SIG-M5 (cell line): Measurements from ENCODE around the gene RAB5B.
"Not testable (repeated sequence)": the region's sequence is repeated elsewhere in the genome, so short reads cannot be mapped to it uniquely, and the experiment has no call there.

Experiments used
- DNase-seq: peaks from one replicate; lab custom pipeline; 2025; lab: John Stamatoyannopoulos, UW

Gene RAB5B

GRCh38 chr12:55983232-55983842, 9.5 kb downstream of the RAB5B start:
- DNase-seq: no peak

DNA sequence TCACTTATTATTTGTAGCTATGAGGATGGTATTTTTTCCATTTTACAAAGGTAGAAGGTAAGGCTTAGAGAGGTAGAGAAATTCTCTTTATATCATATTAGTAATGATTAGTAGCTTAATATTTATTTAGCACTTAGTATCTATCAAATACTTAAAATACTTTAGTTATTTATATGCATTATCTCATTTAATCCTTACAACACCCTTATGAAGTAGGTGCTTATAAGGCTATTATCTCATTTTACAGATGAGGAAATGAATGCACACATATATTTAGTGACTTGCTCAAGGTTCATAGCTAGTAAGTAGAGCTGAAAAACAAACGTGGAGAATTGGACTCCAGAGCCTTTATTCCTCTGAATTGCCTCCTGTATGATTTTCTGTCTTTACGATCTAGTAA, 11.0 kb downstream of the RAB5B start:
- no peak for DNase-seq

DNA sequence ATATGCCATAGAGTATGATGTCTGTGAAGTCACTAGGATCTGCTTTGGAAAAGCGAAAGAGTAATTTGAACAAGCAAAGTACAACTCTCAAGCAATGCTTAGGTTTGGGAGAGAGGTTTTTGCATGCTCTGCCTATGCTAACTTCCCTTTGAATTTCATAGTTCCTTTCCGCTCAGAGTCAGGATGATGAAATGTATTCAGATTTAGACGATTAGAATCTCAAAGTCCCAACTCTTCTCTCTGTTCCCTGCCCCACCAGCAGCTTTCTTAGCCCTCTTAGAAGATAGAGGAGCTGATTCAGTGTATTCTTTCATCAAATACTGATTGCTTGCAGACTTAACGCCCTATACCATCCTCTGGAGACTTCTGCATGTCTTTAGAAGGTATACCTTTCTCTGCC, 11.5 kb downstream of the RAB5B start:
- DNase-seq: no peak

DNA sequence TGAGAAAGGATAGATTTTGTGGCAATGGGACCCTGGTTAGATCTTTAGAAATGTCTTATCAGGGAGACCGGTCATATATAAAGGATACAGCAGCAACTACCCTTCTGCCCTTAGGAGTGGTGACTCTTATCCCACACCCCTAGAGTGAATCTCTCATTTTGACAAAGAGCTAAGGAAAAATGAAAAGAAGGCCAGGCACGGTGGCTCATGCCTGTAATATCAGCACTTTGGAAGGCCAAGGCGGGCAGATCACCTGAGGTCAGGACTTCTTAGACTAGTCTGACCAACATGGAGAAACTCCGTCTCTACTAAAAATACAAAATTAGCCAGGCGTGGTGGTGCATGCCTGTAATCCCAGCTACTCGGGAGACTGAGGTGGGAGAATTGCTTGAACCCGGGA, 12.1 kb downstream of the RAB5B start:
- DNase-seq: not testable (repeated sequence)

GRCh38 chr12:55991110-55991509, 17.2 kb downstream of the RAB5B start:
- no peak for DNase-seq

GRCh38 chr12:55993230-55993853, 19.5 kb downstream of the RAB5B start:
- no peak for DNase-seq

DNA sequence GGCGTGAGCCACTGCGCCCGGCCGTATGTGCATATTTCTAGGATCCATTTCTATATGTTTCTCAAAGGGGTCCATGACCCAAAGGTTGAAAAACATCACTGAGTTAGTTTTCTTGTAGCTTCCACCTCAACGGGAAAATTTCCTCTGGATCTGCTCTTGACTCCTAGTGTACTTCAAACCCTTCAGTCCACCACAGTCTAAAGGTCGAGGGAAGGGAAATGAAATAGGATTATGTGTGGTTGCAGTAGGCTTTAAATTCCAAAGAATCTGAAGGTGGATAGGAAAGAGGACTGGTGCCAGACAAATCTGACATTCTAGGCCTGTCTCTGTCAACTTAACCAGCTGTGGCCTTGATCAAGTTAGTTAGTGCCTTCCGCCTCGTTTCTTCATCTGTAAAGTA, 21.5 kb downstream of the RAB5B start:
- DNase-seq: no peak

DNA sequence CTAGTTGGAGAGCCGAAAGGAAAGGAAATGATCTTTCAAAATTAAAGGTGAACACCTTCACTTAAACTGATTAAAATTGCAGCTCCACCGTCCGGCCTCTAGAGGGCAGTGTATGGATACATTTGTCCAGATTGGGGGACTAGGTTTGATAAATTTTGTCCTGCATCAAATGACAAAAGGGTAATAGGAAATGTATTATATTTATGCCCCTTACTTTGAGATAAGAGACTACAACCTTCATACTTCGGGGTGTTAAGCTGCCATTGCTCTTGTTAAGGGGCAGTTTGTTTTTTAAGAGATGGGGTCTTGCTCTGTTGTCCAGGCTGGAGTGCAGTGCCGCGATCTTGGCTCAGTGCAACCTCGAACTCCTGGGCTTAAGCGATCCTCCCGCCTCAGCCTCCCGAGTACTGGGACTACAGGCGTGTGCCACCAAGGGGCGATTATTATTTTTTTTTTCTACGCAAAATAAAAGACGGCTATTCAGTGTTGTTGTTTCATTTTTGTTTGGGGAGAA, 22.4 kb downstream of the RAB5B start:
- no peak for DNase-seq

DNA sequence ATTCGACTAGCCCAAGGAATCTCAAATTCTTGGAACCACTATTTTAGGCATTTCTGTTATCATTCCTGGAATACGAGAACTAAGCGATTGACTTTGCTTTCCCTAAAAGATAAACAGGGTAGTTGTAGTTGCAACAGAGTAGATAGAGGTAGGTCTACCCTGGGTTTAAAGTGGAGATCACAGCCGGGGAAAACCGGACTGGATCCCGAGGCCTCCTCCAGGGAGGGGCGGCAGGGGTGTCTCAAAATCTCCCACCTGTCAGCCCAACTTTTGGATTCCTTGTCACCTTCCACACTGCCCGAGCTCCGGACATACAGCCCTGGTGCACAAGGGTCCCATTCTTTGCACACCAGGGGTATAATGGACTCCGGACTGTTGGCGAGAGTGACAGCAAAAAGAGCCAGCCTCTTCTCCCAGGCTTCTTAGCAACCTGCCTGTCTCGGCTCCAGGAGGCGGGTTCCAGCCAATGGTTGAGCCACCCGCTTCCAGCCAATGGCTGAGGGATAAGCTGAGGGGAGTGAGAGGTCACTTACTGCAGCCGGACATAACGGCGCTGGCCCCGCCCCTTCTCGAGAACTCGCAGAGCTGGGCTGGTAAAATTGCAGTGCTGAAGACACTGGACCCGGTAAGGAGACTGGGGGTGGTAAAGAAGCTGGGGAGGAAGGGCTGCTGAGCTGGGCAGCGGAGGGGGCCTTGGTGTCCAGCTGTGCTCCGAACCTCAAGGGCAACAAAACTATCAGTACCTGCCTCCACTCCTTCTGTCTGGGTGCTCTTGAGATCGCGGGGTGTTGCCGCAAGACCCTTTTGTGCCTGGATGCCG, 23.0 kb downstream of the RAB5B start, which contains the start of gene SUOX:
SUOX (plus strand) TSS at position 562 of the 820 bp plus-strand sequence. CDS start 4,946 bp downstream, outside the sequence.
- DNase-seq: no peak

DNA sequence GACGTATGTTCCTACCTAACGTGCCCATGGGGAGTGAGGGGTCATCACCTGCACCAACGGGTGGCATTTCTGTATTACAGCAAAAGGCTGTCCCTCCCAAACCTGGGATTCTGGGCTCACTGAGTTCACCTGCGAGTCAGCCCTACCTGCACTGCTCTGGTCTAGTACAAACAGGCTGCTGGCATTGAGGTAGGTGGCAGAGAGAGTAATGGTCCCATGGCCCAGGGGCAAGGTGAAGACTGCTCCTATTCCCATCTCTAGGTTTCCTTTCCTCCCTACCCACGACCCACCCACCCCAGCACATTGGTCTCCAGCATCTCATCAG, 23.6 kb downstream of the RAB5B start:
- DNase-seq: no peak

GRCh38 chr12:55999522-55999921, 25.6 kb downstream of the RAB5B start:
- DNase-seq: not testable (repeated sequence)

GRCh38 chr12:55999999-56000540, 26.2 kb downstream of the RAB5B start:
- not testable (repeated sequence) for DNase-seq

DNA sequence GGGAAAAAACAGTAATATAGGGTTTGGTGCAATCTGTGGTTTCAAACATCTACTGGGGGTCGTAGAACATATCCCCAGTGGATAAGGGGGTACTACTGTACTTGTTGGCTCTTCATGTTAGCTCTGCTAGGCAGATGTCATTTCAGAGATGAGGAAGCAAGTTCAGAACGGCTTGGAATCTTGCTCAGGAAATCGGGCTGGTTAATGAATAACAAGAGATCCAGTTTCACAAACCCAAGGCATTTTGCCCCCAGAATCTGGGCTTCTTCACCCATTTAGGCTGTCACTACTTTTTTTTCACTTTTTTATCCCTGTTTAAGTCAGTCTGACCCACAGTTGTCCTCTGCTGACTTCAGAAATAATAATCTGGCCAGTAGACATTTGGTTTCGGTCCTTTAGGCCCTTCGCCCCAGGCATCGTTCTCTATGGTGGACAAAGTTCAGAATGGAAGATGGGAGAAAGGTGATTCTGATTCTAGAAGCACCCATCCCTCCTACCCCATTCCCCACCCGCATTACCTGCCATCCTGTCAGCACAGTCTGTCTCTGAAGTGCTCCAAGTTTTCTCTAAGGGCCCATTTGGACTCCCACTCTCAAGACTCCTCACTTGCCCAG, 27.7 kb downstream of the RAB5B start:
- no peak for DNase-seq

DNA sequence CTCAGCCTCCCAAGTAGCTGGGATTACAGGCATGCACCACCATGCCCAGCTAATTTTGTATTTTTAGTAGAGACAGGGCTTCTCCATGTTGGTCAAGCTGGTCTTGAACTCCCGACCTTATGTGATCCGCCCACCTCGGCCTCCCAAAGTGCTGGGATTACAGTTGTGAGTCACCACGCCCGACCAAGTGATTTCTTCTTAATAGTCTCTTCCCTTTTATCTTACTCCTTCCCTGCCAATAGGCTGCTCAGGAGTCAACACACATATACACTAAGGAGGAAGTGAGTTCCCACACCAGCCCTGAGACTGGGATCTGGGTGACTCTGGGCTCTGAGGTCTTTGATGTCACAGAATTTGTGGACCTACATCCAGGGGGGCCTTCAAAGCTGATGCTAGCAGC, 29.5 kb downstream of the RAB5B start:
- DNase-seq: not testable (repeated sequence)

- DNase-seq: no peak
Measured at GRCh38 chr12:56004211-56004610, 30.3 kb downstream of the RAB5B start.

- no peak for DNase-seq
Measured at GRCh38 chr12:56007564-56008559, 34.0 kb downstream of the RAB5B start.

DNA sequence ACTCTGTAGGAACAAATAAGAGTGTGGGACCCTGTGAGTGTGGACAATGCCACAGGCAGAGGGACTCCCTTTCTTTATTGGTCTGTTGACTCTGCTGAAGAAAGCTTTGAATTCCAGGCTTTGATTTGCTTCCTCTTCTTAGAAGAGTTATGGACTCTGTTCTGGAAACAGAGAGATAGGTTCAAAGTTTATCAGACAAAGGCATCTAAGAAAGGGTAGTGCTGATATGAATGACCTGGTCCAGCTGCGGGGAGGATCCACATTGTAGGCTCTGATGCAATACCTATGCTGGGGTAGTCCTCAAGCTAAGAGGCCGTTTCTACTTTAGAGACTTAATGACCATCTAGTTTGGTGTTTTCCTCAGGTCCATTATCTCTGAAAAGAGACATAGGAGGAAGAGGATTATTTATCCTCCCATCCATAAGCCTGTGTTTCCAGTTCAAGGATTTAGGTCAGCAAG, 36.3 kb downstream of the RAB5B start:
- no peak for DNase-seq

- DNase-seq: no peak
Measured at GRCh38 chr12:56011509-56012090, 37.7 kb downstream of the RAB5B start.

DNA sequence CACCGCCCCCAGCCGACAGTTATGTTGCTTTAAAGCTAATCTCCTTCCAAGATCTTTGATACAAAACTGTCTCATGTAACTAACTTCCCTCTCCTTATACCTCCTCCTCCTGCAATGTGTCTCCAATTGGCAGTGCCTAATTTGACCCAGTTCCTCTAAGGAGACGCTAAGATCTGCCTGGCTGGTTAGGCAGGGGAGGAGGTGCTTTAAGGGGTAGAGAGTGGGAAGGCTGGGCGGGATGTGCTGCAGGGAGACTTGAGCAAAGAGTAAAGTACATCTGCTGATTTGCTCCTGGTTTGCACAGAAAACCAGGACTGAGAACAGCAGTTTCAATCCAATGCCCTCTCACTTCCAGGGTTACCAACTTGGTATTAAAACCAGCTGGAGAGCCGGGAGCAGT, 39.6 kb downstream of the RAB5B start:
- no peak for DNase-seq

DNA sequence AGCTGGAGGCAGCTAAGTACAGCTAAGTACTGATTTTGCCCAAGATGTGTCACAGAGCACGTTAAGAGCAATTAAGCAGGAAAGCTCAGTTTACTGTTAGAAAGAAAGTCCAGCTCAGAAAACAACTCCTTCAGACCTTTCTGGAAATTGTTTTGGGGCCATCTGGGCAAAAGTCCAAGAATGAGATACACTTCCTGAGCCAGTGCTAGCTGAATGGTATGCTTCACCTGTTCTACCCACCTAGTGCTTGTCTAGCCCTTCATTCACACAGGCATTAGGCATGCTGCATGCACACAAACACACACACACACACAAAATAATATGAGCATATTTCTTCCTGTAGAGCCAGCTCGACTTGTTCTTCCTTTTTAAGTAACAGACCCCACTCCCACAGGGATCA, 40.3 kb downstream of the RAB5B start:
- no peak for DNase-seq

GRCh38 chr12:56017181-56017580, 43.3 kb downstream of the RAB5B start:
- no peak for DNase-seq
